Right lung (tissue), 5 donors: Measurements from ENCODE around the gene TFPI. TPM values are rescaled to one million over a fixed set of nuclear protein-coding genes. Genes with fewer than 3 reads are reported as not detected.
A peak's percentile ranks its signal among the peaks of the same experiment; 100 is the strongest.

ENCODE experiments used
- DNase-seq, 2 donors: peaks; one replicate each; pipeline ENCODE4 v3.0.0-alpha.2; 2013
- polyA plus RNA-seq, 5 donors: library from polyadenylated mRNA; unstranded; fragments of 120-200 nt; gene quantifications; one replicate each; pipeline versions ENCODE4 v1.2.1 to v1.2.3, GENCODE V29; 2013; ENCODE audit warnings: inconsistent platforms in 1 of 5, low replicate concordance in 1 of 5; ENCODE audit not compliant: insufficient read length in 5 of 5, insufficient read depth in 1 of 5

TFPI gene
- polyA plus RNA-seq, 5 donors = 111 to 203 (median 181) TPM

DNA sequence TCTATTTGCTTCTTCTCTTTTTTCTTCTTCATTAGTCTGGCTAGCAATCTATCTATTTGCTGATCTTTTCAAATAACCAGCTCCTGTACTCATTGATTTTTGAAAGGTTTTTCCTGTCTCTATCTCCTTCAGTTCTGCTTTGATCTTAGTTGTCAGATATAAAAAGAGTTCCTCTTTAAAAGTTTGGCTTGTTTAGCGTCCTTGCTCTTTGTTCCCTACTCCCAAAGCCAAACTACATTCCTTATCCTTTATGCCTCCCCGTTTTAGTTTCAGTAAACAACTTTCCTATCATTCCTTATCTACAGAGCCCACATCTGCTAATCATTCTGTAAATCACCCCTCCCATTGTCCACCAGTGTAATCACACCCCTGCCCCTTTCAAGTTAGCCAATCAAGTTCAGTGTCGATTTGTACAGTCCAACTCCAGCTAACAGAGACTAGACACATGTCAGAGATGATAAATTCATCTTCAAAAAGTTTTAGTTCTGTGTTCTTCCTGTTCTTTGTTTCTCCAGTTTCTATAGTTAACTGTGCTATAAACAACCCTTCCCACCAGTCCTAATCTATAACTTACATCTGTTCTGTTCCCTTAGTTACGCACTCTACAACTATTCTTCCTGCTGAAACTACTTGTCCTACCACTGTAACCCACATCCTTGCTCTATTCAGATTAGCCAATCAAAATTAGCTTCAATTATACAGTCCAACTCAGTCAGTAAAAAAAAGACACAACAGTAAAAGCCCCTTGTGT lies 44.4 kb downstream of the TFPI start:
- DNase-seq = no peak

DNA sequence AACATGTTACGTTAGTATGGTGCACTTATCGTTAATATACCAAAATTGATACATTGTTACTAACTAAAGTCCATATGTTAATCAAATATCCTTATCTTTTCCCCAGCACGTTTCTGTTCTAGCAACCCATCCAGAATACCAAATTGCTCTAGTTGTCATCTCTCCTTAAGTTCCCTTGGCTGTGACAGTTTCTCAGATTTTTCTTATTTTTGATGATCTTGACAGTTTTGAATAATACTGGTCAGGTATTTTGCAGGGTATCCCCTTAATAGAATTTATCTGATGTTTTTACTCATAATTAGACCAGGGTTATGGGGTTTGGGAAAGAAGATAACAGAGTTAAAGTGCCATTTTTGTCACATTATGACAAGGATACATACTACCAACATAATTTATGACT lies 47.8 kb downstream of the TFPI start:
- no peak for DNase-seq

DNA sequence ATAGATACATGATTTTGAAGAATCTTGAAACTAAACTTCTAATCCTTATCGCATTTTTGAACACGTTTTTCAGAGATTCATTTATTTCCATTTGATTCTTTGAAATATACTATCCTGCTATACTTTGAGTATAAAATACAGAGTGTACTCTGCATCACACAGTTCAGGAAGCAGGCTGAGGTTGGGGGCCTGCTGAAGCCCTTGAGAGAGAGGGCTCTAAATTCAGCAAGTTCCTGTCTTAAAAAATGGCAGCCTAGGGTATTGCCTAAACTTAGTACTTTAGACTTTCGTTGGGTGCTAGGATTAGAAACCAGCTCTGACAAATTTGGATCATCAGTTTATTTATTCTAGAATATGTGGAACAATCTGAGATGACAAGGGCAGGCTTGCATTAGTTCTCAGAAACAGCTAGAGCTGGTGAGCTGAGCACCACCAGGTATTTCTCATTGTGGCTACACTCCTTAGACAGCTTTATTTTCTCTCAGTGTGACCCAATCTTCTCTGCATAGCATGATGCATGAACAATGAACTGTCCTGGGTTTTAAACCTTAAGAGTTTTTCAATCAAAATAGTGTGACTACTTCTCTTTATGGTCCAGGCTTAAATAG lies 49.1 kb downstream of the TFPI start:
- no peak for DNase-seq

DNA sequence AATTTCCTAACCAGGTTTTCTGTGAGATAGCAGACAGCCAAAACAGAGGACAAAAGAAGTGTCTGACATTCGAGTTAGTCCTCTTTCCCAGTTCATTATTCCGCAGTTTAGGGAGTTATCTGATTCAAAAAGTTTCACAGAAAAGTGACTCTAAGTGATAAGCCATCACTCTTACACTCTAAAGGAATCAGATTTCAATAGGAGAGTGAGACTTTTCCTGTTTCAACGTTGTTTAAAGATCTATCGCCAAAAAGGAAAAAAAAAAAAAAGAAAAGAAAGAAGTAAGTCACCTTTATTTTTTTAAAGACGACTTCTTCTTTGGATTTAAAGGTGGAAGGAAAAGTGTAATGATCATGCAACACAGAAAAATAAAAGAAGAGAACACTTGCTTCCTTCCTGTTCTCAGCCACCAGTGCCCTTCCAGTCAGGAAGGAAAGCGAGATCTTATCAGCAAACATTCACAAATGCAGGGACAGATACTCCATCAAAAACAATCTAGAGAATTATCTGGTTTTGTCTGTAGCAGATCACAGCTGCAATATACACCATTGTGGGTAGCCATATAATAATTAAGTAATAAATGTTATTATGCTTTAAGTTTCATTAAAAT lies 49.8 kb downstream of the TFPI start:
- DNase-seq = no peak

DNA sequence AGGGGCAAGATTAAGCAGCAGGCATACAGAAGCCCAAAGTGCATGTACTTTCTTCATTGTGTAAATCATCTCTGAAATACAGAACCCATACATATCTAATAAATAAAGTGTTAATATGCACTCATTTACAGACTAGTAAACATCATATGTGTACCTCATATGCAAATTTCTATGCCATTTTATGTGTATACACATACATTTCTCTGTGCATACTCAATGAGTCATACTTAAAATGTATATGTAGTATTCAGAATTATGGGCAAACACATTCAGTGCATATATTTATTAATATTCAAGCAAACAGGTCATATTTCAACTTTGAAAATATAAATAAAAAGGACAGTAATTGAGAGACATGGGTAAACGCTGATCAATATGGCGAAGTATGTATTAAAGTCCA lies 50.5 kb downstream of the TFPI start:
- no peak for DNase-seq

DNA sequence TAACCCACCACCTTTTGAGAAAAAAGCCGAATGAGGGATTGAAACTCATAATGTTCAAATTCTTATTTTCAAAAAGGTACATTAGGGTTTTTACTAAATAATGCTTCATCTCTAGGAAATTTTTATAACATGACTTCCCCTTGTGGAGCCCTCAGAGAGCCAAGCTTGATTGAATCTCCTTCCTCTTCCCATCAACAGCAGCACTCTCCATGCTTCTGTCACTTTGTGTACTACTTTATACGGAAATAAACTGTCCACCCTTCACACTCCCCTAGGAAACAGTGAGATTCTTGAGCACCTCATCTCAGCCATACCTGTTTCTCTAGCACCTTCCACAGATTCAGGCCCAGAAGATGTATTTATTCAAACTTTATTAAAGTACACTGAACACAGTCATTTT lies 51.8 kb downstream of the TFPI start:
- DNase-seq = no peak

DNA sequence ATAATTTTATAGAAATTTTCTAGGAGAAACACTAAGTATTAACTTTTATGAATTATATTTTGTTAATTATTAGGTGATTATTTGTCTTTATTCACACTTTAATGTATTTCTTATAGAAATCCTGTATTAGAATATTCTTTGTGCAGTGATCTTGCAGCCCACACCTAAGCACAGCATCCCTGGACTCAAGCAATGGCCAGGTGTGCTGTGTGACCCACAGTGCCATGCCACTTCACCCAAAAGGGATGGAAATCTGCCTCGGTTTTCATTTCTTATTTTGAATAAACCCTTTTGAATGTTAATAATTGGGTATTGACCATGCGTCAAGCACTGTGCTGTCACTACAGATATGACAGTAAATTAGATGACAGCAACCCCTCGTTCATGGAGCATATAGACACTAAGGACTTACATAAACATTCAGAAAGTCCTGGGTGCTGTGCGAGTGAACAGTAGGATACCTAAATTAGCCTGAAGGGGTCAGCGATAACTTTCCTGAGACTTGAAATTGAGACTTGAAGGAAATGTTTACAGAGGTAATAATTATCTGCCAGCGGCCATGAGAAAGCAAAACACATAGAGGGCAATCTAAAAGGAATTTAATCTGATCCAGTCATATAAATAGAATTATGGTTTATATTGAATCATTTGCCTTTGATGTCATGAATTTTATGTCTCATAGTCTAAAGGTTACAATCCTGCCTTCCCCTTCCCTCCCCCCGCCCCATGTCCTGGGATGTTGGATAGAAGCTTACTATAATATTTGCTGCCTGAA lies 53.5 kb downstream of the TFPI start:
- DNase-seq = no peak

DNA sequence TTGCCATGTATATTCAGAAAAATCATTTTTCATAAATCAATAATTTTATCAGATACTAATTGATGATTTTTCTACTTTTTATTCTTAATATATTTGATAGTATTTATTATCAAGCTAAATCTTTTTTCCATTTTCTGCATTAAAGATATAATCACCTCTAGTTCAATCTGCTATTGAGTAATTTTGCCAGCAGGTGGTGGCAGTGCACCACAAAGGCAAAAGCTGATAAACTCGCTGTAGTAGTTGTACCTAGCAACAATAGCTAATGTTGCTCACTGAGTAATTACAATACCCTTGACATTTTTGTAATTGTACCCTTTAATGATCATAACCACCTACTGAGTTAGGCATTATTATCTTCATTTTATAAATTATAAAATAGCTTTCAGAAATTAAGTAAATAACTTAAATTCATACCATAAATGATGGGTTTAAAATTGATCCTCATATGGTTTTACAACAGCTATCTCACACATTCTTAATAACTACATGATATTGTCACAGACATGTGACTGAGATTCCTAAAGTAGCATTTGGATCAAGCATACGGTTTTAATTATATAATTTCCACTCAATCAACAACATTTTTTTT lies 54.2 kb downstream of the TFPI start:
- DNase-seq = peak; percentile 31 to 51

DNA sequence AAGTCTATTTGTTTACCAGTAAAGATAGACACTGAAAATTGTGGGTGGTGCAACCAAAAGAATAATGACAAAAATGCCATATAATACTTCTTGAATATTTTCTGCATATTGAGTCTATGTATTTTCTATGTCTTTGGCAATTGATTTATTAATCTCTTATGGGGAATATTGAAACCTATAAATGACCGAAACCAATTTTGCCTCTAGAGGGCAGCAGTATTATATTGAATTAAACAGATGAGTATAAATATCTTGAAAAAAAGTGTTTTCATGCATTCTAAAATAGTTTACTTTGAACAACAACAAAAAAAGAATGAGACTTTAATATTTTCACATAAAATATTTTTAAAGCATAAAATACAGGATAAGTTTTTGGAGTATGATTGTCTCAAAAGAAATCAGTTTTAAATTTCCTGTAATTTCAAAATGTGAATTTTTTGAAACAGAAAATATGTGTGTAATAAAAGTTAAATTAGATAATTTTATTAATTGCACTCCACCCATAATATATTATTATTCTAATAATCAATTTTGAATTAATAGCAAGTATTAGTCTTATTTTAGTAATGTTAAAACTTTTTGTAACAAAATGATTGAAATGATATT lies 56.3 kb downstream of the TFPI start:
- DNase-seq = no peak

DNA sequence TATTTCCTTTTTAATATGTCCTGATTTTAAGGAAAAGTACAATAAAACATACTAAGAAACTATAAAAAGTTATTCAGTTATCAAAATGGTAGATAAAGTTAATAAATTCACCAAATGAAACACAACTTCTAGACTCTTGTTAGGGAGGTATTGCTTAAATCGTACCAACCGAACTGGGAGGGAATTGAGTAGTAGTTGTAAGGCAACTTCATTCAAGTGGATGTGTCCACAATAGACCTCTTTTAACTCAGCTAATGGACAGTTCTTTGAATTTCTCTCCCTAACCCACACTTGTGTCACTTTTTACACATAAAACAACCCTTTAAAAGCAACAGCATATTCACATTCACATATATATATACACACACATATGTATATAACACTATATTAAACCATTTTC lies 57.1 kb downstream of the TFPI start:
- no peak for DNase-seq

DNA sequence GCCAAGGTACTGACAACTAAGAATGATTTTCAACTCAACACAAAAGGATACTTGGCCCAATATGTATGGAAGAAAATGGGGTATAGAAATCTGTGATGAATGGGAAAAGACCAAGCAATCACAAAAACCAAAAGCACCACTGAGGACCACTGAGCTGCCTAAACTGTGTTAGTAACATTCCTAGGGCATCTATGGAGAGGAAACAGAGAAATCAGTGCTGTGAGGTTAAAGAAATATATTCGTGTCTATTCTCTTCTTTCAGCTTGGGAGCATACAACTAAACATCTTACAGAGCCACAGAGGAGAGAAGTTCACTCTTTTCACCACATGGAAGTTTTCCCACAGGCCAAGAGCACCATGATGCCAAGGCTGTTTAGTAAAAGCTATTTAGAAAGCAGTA lies 58.9 kb downstream of the TFPI start:
- no peak for DNase-seq

DNA sequence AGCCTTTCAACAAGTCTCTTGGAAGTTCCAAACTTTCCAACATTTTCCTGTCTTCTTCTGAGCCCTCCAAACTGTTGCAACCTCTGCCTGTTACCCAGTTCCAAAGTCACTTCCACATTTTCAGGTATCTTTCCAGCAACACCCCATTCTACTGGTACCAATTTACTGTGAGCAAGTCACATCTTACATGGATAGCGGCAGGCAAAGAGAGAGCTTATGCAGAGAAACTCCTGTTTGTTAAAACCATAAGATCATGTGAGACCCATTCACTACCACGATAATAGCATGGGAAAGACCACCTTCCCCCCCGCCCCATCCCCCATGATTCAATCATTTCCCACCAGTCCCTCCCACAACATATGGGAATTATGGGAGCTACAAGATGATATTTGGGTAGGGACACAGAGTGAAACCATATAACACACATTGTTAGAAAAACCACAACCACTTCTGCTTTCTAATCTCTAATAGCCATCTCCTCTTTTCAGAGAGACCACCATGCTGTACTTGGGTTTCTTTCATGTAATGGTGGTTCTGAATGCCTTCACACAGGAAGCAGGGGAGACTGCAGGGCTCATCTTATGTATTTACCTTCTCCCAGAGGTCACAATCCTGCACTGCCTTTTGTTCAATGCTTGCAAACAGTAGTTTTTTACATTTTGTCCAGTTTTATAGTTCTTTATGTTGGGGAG lies 60.2 kb downstream of the TFPI start:
- no peak for DNase-seq

DNA sequence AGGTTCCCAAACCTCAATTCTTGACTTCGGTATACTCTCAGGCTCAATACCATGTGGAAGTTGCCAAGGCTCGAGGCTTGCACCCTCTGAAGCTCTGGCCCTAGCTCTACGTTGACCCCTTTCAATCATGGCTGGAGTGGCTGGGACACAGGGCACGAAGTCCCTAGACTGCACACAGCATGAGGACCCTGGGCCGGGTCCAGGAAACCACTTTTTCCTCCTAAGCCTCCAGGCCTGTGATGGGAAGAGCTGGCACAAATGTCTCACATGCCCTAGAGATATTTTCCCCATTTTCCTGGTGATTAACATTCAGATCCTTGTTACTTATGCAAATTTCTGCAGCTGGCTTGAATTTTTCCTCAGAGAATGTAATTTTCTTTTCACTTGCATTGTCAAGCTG lies 61.1 kb downstream of the TFPI start:
- DNase-seq = no peak

DNA sequence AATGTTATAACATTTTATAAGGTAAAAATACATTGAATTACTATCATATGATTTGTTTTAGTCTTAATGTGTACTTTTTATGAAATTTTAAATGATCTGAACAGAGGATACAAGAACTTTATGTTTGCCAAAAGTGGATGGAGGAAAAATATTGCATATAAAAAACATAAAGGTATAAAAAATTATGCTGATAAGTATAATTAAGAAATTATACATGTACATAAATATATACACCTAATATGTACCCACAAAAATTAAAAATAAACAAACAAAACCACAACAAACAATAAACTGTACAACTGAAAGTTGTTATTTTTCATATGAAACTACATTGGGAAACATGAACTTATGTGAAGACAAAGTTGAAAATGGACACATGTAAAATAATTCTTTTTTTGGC lies 68.0 kb downstream of the TFPI start:
- DNase-seq = no peak

DNA sequence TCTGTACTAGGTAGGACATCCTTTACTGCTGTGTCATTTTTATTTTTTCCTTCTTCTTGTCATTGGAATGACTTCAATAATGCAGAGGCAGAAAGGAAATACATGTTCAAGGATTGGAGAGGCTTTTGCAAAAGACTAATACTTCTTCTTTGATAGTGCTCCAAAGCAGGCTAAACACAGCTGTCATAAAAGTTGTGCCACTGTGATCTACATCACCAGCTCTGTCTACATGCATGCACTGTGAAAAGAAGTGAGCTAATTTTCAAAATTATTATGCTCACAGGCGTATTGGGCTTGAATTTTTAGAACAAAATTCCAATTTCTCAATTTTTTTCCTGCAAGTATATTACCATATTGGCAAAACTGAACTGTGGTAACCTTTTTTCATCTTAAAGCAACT lies 68.7 kb downstream of the TFPI start:
- DNase-seq = no peak

DNA sequence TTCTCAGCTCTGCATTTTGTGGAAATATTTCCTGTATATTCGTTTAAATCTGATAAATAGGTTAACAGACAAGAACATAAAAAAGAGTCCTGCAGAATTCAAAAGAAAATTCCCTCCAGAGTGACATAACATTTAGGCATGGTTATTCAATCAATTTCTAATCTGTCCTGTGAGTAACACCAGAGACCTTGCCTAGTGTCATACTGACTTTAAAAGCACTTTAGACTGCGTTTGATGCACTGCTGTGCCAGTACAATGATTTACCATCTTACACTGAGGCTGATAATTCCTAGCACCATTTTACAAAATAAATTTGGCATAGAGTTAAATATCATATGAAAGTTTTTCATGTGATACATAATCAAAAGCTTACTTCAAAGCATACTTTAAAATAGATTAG lies 70.7 kb downstream of the TFPI start:
- DNase-seq = no peak

DNA sequence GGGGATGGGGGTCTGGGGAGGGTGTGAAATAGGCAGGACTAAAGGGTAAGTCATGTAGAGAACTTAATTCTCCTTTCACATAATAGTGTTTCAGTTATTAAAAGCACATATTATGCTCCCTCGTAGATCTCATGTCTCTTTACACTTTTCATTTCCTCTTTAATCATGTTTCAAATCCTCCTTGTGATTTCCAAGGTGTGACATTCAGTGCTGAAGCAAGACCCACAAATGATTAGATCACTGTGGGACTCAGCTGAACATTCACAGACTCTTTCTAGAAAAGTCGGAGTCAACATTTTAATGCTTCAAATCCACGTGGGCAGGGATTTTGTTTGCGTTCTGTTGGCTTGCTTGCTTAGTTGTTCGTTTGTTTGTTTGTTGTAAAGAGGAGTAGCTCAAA lies 71.4 kb downstream of the TFPI start:
- DNase-seq = no peak

DNA sequence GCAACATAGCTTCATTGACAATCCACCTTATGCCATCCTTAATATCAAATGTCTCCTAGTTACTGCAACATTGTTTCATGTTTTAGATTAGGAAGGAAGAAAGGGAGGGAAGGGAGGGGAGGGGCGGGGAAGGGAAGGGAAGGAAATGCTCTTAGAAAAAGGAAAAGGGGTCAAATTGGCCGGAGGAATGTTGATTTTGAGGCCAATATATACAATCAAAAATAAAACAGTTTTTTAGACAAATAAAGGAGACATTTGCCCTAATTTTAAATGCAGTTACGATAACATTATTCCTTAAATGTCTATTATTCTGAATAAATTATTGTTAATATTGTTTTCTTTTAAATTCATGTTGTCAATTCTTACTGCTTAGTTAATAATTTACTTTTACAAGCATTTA lies 72.7 kb downstream of the TFPI start:
- DNase-seq = no peak

DNA sequence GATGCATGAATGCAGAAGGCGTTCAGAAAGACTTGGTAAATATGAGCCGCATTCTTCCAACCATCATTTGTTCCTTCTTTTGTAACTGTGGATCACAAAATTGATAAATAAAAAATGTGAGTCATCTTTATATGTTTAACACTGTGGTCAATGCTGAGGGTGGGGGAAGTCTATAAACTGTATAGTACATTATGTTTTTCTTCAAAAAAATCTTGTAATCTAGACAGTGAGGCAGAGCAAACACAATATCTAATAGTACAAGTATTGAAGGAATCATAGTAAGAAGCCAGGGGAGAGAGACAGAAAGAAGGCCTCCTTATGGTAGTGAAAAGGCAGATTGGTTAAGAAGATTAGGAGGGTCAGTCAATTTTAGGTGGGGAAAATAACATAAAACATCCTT lies 75.5 kb downstream of the TFPI start:
- DNase-seq = no peak

DNA sequence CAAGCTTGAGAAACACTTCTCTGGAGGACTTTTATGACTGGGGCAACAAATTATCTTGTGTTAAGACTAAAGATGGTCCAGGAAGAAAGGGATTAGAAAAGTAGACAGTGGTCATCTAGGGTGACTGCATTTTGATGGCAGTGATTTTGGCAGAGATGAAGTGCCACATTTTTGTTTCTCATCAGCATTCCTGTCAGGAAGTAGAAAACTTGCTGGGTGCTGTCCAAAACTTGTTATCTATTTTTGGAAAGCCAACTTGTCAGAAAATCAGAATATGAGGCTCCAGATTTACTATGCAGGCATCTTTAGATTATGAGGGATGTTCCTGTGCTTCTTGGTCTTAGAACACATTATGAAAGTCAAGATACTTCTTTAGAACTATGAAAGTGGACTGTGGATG lies 77.2 kb downstream of the TFPI start:
- DNase-seq = no peak
